ENCODE data around the gene FAM13C. TPM values are rescaled to one million over a fixed set of nuclear protein-coding genes. Genes with fewer than 3 reads are reported as not detected.

FAM13C gene
- total RNA-seq, 4 donors from 2014 or later, result 2.8 to 26.9 (median 7.1) TPM

- no peak overlapping the region for H3K27ac ChIP-seq
- no peaks in the 10 kb centered on the region for H3K9me3 ChIP-seq
- intact Hi-C loops (cut with DNase I), result no loop called here
- H3K4me1 ChIP-seq, result peaks cover 0 to 20% (median 2%) of the 10 kb centered on the region in 3 donors
- no peak for DNase-seq
- H3K27me3 ChIP-seq, result no peaks in the 10 kb centered on the region
- TF ChIP-seq CTCF (IDR thresholded peaks at IDR 0.05), result no peak
- TF ChIP-seq POLR2A (IDR thresholded peaks at IDR 0.05), result no peak
- no peak overlapping the region for H3K4me3 ChIP-seq
- peaks cover 0 to 8% (median 0%) of the 10 kb centered on the region in 3 donors for H3K36me3 ChIP-seq
Measured at GRCh38 chr10:59324597-59324996, 37.8 kb downstream of the FAM13C start.

GRCh38 chr10:59323831-59324401 lies 38.4 kb downstream of the FAM13C start:
- Histone ChIP-seq H3K36me3 (peaks cover 0 to 8% (median 0%) of the 10 kb centered on the region in 3 donors), H3K27me3 (no peaks in the 10 kb centered on the region), H3K4me3 (no peak overlapping the region), H3K9me3 (no peaks in the 10 kb centered on the region), H3K4me1 (peaks cover 0 to 20% (median 2%) of the 10 kb centered on the region in 3 donors), H3K27ac (peak overlapping the region in 3 of 4 donors; percentile 32 to 70 (median 63))
- 60 to 64% methylated on average over 1 to 2 of the region's 2 CpGs for WGBS, 2 donors
- TF ChIP-seq POLR2A (IDR thresholded peaks at IDR 0.05) (no peak), CTCF (IDR thresholded peaks at IDR 0.05) (no peak)
- no peak for DNase-seq
- intact Hi-C loops (cut with DNase I), result no loop called here

GRCh38 chr10:59323036-59323459 lies 39.3 kb downstream of the FAM13C start:
- no peak for TF ChIP-seq POLR2A (IDR thresholded peaks at IDR 0.05)
- no peak for TF ChIP-seq CTCF (IDR thresholded peaks at IDR 0.05)
- peaks cover 0 to 8% (median 0%) of the 10 kb centered on the region in 3 donors for H3K36me3 ChIP-seq
- intact Hi-C loops (cut with DNase I), result no loop called here
- H3K9me3 ChIP-seq, result no peaks in the 10 kb centered on the region
- 52 to 76% methylated on average over 1 to 2 of the region's 2 CpGs for WGBS, 2 donors
- DNase-seq, result no peak
- H3K4me3 ChIP-seq, result no peak overlapping the region
- peaks cover 0 to 27% (median 2%) of the 10 kb centered on the region in 3 donors for H3K4me1 ChIP-seq
- peak overlapping the region in 3 of 4 donors; percentile 49 to 70 (median 63) for H3K27ac ChIP-seq
- H3K27me3 ChIP-seq, result no peaks in the 10 kb centered on the region

GRCh38 chr10:59322131-59322530 lies 40.2 kb downstream of the FAM13C start:
- peak overlapping the region in 3 of 4 donors; percentile 49 to 70 (median 54) for H3K27ac ChIP-seq
- H3K4me3 ChIP-seq, result no peak overlapping the region
- WGBS, 2 donors, result 76 to 81% methylated on average over 4 of the region's 4 CpGs
- intact Hi-C loops (cut with DNase I), result no loop called here
- H3K4me1 ChIP-seq, result peaks cover 0 to 29% (median 2%) of the 10 kb centered on the region in 3 donors
- TF ChIP-seq POLR2A (IDR thresholded peaks at IDR 0.05), result no peak
- no peak for TF ChIP-seq CTCF (IDR thresholded peaks at IDR 0.05)
- no peaks in the 10 kb centered on the region for H3K9me3 ChIP-seq
- H3K36me3 ChIP-seq, result peaks cover 0 to 8% (median 0%) of the 10 kb centered on the region in 3 donors
- DNase-seq, result no peak
- no peaks in the 10 kb centered on the region for H3K27me3 ChIP-seq

GRCh38 chr10:59320355-59320754 lies 42.0 kb downstream of the FAM13C start:
- Histone ChIP-seq H3K4me3 (no peak overlapping the region), H3K9me3 (no peaks in the 10 kb centered on the region), H3K27ac (peak overlapping the region in 2 of 4 donors; percentile 5 to 30), H3K36me3 (peaks cover 0 to 8% (median 0%) of the 10 kb centered on the region in 3 donors), H3K27me3 (no peaks in the 10 kb centered on the region), H3K4me1 (peaks cover 0 to 38% (median 3%) of the 10 kb centered on the region in 3 donors)
- WGBS, 2 donors, result 83 to 96% methylated on average over 5 of the region's 5 CpGs
- intact Hi-C loops (cut with DNase I), result no loop called here
- TF ChIP-seq POLR2A (IDR thresholded peaks at IDR 0.05) (no peak), CTCF (IDR thresholded peaks at IDR 0.05) (no peak)
- DNase-seq, result no peak
